ENCODE results near the gene RLF.
A peak's percentile ranks its signal among the peaks of the same experiment; 100 is the strongest.

RLF gene

DNA sequence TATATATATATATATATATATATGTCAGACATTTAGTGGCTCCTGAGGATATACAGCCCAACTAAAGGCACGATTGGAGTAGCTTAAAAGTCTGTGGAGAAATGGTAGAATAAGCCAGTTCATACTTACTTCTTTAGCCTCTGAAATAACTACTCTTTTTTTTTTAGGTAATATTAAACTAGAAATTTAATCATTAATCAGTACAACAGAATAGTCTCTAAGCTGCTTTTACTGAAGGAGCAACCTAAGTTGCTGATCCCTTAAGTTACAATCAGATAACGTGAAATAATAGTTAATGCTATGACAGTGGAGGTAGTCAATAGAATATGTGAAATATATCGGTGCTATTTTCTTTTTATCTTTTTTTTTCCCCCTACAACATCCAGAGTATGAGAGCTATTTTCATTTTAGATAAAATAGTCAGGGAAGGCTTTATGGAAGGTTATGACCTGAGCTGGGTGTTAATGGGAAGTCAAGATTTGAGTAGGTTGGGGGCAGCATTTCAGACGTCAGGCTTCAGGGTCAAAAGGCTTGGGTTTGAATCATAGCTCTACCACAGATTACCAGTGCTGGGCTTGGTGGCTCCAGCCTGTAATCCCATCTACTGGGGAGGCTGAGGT, 112.5 kb downstream of the RLF start:
- DNase-seq (ENCODE audit: low read depth) = peak; percentile 13

DNA sequence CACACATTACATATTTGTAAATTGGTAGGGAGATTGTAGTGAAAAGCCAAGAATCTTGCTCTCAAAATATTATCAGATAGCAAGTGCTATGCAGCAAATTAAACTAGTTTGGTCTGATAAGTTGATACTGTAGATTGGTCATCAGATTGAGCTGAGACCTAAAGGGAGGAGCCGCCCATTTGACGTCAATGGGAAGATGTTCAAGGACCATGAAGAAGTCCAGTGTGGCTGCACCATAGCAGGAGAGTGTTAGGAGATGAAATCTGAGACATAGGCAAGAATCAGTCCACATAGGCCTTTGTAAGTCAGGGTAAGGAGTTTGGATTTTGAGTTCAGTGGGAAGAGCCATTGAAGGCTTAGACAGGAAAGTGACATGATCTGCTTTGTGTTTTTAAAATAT, 113.1 kb downstream of the RLF start:
- no peak for DNase-seq (ENCODE audit: low read depth)

DNA sequence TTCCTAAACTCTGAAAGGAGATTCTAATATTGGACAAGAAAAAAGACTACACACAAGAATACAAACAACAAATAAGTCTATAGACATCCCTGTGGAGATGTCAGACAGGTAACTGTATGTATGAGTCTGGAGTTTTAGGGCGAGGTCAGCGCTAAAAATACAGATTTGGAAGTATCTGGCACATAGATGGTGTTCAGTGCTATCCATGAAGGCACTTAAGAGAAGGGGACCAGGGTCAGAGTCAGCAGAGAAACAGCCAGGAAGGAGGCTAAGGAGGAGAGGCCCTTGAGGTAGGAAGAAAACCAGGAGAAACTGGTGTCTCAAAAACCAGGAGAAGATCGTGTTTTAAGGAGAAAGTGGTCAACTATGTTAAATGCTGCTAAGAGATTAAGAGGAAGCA, 114.9 kb downstream of the RLF start:
- no peak for DNase-seq (ENCODE audit: low read depth)

DNA sequence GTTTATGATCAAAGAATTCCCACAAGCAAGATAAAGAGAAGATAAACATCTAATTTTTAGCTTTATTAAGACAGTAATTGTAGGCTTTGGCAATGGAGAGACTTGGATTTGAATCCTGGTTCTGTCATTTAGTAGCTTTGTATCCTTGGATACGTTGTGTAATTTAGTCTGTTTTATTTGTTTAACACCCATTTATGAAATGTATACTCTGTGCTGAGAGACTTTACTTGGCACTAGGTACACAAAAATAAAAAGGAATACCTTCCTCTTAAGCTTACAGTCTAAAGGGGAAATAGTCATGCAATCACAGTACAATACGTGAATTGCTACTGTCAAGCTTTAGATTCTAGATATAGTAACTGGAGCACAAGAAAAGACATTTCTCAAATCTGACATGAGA, 120.7 kb downstream of the RLF start:
- no peak for DNase-seq (ENCODE audit: low read depth)

Measured in amniotic epithelial cell (primary cell).